HG03342 (cell line): ENCODE measurements around the gene GAL3ST1.
"Not testable (repeated sequence)": the region's sequence is repeated elsewhere in the genome, so short reads cannot be mapped to it uniquely, and the experiment has no call there.

Experiments used
- ATAC-seq: cut with Tn5 transposase; IDR thresholded peaks from one replicate; pipeline ENCODE4 v1.9.1; 2021; ENCODE audit warnings: mild to moderate bottlenecking, moderate library complexity; ENCODE audit not compliant: unreplicated experiment

GAL3ST1 gene

DNA sequence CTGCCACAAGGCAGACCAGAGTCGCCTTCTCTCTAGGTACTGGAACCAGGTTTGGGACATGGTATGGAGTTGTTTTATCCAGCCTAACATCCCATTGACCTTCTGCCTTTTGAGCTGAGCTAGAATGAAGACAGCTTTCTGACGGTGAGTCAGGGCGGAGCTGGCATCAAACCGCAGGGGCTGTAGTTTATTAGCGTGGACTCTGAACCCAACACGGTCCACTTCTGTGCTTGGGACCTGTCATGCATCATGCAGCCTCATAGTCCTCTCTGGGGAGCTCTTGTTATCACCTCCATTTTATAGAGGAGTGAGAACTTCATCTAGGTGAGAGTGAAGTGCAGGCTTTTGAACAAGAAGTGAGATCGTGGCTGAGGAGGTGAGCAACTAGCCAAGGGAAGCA lies 8.3 kb downstream of the GAL3ST1 start:
- no peak for ATAC-seq

DNA sequence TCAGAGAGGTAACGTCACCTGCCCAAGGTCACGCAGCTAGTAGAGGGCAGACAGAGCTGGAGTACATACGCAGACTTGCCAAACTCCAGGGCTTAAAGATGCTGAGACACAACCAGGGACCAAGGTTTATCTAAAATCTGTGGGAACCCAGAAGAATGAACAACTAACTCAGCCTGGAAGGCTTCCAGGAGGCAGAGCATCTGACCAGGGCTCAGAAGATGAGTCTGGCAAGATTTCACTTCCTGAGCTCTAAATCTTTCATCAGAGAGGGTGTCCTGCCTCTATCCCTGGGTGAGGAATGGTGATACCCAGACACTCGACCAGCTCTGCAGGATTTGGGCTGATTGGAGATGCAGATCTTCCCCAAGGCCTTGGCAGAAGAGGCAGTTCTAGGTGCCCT lies 9.1 kb downstream of the GAL3ST1 start:
- no peak for ATAC-seq

DNA sequence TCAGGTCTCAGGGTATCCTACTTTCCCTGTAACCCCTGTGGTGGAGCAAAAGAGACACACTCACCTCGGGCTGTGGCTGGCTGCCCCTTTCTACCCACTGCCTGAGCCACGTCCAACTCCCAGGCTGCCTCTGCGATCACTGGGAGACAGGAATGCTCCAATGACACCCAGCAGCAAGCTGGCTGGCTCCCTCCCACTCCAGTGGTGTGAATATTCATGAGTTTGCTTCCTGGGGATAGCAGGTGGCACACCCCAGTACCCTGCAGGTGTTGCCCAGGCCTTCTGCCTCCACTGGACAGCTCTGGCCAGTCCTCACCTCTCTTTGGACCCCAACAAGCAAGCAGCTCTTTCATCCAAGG lies 9.7 kb downstream of the GAL3ST1 start:
- ATAC-seq: no peak

DNA sequence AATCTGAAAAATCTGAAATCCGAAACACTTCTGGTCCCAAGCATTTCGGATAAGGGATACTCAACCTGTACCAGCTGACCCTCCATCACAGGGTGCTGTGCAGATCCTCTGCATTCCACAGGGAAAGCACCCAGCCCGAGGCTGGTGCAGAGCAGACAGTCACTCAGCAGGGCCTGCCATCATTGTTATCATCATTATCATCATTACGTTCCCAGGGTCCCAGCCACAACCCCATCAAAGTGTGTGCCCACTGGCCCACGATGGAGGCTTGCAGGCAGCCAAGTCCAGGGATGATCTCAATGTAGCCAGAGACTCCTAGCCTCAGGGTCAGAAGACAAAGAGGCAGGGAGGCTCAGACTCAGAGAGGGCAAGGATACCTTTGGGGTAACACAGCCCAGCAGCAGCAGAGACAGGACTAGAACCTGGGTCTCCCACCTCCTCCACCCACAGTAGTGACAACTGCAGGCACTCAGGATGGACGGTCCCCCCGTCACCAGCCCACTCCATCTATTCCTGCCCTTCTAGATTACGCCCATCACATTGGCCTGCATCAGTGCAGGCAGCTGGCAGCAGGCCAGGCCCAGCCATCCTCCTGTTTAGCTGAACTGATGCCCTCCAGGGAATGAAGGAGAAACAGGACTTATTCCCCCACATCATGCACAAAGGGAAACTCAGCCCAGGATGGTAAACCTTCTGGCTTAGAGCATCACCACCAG lies 10.3 kb downstream of the GAL3ST1 start:
- no peak for ATAC-seq

DNA sequence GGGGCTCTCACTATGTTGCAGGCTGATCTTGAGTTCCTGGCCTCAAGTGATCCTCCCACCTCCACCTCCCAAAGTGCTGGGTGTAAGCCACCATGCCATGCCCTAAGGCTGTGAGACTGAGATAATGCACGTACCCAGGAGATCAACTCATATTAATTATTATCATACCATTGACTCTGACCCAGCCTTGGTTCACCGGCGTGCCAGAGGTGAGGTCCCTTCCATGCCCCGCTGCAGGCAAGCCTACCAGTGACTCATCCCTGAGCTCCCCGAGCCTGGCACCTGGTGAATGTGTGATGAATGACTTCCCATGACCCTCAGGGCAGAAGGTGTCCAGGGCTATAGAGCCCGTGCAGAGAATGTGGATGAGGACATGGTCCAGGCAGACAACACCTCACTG lies 12.1 kb downstream of the GAL3ST1 start:
- ATAC-seq: no peak

DNA sequence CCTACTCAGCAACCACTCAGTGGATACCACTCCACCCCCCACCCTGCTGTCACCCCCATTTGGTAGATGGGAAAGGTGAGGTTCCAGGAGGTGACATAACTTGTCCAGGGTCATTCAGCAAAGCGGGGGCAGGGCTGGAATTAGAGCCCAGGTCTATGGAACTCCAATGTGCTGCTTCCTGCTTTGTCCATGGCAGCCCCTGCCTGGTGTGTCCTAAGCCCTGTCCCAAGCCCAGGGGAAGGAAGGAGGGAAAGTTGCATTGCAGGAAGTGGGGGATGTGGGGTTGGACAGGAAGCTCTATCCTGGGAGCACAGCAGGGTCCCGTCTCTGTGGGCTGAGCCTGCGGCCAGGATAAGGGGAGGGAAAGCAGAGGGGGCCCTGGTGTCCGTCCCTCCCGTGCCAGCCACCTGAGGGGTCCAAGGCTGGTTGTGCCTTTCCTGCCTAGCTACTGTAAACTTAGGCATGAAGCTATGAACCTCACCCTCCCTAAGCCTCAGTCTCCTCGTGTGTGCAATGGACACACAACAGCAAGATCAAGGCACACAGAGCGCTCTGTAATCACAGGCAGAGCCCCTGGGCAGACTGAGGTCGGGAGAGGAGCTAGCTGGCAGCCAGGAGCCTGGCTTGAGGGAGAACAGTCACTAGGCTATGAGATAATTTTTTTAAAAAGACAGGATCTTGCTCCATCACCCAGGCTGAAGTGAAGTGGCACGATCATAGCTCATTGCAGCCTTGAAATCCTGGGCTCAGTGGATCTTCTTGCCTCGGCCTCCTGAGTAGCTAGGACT lies 12.9 kb downstream of the GAL3ST1 start:
- ATAC-seq: no peak

DNA sequence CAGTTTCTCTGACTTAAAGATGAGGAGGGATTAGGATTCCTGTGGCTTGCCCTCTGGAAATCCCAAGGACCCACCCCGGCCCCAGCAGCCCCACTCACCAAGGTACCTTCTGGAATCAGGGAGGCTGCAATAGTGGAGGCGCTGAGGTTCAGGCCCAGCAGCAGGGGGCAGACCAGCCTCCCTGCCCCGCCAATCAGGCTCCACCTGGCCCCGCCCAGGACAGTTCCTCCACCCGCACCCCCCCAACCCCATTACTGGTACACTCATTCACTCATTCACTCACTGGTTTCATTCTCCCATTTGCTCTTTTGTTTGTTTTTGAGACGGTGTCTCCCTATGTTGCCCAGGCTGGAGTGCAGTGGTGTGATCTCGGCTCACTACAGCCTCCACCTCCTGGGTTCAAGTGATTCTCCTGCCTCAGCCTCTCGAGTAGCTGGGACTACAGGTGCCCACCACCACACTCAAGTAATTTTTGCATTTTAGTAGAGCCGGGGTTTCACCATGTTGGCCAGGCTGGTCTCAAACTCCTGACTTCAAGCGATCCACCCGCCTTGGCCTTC lies 13.7 kb downstream of the GAL3ST1 start:
- not testable (repeated sequence) for ATAC-seq

DNA sequence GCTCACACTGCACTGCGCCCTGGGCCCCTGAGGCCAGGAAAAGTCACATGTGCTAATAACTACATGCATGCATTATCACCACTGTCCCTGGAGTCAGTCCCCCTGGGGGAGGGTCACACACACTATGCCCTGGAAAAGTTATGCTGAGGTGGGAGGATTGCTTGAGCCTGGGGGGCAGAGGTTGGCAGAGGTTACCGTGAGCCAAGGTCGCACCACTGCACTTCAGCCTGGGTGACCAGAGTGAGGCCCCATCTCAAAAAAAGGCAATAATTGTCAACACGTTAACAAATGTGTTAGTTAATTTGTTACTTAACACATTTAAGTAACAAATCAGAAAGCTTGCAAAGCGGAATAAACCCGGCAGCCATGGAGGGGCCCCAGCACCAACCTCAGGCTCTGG lies 14.6 kb downstream of the GAL3ST1 start:
- ATAC-seq: no peak

DNA sequence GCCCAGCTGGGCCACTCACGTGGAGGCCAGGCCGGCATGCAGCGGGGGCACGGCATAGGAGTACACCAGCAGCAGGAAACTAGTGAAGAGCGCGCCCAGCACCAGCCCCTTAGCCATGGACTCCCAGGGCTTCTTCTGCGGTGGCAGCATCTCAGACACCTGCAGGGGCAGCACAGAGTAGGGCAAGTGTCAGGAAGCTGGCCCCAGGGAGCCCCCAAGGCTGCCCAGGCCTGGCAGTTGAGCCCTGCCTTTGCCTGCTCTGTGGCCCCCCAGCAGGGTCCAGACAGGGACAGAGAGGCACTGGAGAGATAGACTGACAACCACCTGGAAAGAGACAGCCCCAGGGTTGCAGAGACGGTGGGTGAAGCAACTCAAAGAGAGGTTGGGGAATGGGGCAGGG lies 17.2 kb downstream of the GAL3ST1 start:
- no peak for ATAC-seq

DNA sequence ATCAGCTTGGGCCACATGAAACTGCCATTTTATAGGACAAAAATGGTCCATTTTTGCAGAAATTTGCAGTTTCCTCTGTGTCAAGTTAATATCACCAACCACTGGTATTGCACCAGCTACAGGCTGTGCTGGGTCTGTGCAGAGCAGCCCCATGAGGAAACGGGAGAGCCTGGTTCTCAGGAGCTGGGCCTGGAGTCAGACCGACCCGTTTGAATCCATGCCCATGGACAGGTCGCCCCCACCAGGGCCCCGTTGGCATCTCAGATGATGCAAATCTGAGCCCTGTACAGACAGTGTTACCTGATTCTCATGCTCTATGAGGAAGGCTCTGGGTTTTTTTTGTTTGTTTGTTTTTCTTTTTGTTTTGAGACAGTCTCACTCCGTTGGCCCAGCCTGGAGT lies 18.1 kb downstream of the GAL3ST1 start:
- no peak for ATAC-seq

DNA sequence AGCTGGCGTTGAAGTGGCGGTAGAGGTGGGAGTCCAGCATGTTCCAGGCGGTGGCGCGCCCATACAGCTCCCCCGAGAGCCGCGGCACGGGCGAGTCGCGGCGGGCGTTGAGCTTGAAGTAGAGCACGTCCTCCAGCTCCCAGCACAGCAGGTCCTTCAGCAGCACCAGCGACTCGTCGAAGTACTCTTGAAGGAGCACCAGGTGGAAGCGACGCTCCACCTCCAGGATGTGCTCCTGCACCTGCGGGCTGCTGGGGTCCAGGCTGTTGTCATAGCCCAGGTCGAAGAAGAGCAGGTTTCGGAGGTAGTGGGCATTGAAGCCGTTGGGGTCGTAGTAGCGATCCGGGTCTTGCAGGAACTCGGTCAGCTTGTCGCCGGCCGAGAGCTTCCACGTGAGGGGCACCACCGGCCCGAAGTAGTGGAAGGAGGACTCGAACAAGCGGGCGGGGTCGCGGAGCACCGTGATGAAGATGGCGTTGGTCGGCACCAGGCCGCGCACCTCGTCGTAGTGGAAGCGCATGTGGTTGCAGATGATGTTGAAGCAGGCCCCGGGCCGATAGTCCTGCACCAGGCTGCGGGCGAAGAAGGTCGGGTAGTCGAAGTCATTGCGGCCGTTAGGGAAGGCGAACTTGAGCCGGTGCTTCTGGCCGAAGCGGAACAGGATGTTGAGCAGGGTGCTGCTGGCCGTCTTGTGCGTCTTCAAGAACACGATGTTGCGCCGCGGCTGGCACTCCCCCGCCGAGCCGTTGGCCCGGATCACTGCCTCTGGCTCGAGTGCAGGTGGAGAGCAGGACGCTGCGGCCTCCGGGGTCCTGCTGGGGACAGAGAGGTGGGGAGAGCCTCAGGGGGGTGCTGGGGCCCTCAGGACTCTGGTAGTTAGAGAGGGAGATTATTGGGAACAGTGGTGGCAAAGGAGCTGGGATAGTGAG lies 18.9 kb downstream of the GAL3ST1 start:
- no peak for ATAC-seq

DNA sequence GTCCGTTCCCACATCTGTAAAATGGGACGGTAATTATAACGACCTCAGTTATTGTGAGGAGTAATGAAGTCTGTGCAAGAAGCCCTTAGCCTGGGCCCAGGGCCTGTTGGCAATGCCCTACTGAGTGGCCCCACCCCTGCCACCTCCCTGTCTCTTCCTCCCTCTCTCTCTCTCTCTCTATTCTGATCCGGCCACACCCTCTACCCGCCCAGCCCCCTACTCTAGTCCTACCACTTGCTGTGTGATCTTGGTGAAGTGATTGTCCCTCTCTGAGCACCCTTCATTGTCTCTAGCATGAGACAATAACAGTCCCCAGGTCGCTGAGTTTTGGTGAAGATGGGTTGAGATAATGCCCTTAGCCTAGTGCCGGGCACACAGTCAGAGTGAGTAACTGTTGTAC lies 20.5 kb downstream of the GAL3ST1 start:
- ATAC-seq: no peak

DNA sequence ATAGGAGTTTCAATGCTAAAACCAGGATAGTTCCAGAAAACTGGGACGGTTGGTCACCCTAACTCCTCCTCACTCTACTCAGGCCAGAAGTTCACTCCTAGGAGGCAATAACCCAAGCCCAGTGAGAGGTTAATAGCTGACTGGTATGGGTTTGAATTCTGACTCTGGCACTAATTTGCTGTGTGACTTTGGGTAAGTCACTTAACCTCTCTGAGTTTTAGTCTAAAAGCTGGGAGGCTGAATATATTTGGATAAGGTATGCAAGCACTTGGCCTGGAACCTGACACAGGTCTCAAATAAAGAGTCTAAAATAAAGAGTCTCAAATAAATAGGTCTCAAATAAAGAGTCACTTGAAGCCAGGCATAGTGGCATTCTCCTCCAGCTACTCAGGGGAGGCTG lies 21.7 kb downstream of the GAL3ST1 start:
- no peak for ATAC-seq

DNA sequence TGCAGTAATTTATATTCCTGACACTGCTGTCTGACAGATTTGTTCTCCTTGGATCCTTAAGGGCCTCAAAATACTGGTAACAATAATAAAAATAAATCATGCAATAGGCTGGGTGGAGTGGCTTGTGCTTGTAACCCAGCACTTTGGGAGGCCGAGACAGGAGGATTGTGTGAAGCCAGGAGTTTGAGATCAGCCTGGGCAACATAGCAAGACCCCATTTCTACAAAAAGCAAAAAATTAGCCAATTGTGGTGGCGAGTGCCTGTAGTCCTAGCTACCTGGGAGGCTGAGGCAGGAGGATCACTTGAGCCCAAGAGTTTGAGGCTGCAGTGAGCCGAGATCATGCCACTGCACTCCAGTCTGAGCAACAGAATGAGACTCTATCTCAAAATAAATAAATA lies 22.7 kb downstream of the GAL3ST1 start:
- not testable (repeated sequence) for ATAC-seq

DNA sequence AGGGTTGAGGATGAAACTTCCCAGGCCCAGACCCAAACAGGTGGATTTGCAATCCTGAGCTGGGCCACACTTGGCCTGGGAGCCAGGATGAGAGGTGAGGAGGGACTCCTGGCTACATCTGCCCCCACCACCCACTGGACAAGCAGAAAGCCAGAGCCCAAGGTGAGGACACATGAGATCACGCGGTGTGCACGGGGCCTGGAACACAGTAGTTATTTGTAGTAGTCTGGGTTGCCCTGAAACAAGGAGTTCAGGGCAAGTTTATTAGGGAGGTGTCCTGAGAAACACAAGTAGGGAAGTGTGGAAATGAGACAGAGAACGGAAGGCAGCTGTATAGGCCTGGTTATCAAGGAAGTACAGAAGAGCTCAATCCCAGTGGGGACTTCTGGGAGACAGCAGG lies 27.3 kb downstream of the GAL3ST1 start:
- no peak for ATAC-seq

DNA sequence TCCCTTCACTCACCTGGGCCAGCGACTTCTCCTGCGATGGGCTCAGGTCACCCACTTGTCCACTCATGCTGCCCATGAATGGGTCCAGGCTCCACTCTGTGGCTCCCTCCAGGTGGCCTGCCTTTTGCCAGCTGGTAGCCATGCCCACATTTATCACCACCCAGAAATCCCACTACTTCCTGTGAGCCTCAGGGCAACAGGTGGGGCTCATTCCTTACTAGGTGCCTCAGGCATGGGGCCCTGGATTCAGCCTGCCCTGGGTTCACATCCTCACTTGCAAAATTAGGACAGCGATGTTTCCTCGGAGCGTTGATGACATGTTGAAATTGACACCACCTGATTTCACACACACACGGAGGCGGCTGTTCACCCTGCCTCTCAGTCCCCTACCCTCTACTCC lies 27.8 kb downstream of the GAL3ST1 start, which contains the start of gene SEC14L6:
TSS of gene SEC14L6 (minus strand) at position 126 of the 400 bp plus-strand sequence. CDS start at position 67, 59 bp downstream.
- ATAC-seq: no peak

DNA sequence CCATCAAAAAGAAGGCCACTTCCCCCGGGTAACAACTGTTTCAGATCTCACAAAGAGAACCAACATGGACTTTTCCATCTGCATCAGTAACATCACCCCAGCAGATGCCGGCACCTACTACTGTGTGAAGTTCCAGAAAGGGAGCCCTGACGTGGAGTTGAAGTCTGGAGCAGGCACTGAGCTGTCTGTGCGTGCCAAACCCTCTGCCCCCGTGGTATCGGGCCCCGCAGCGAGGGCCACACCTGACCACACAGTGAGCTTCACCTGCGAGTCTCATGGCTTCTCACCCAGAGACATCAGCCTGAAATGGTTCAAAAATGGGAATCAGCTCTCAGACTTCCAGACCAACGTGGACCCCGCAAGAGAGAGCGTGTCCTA lies 31.7 kb downstream of the GAL3ST1 start:
- no peak for ATAC-seq

DNA sequence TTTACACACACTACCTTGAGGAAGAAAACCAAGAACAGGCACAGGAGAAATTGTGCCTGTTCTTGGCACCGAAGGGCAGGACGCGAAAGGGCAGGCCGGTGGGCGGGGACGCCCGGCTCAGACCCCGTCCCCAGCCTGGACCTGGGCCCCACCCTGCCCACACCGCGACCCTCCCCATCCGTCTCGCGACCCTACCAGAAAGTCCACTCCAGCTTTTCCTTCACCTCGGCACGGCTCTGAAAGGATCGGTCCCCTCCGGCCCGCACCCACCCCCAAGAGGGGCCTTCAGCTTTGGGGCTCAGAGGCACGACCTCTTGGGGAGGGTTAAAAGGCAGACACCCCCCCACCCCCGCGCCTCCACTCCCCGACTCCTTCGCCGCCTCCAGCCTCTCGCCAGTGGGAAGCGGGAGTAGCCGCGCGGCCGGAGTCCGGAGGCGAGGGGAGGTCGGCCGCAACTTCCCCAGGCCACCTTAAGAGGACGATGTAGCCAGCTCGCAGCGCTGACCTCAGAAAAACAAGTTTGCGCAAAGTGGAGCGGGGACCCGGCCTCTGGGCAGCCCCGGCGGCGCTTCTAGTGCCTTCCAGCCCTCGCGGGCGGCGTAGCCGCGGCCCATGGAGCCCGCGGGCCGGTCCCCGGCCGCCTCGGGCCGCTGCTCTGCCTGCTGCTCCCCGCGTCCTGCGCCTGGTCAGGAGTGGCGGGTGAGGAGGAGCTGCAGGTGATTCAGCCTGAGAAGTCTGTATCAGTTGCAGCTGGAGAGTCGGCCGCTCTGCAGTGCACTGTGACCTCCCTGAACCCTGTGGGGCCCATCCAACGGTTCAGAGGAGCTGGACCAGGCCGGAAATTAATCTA lies 32.3 kb downstream of the GAL3ST1 start:
- no peak for ATAC-seq

DNA sequence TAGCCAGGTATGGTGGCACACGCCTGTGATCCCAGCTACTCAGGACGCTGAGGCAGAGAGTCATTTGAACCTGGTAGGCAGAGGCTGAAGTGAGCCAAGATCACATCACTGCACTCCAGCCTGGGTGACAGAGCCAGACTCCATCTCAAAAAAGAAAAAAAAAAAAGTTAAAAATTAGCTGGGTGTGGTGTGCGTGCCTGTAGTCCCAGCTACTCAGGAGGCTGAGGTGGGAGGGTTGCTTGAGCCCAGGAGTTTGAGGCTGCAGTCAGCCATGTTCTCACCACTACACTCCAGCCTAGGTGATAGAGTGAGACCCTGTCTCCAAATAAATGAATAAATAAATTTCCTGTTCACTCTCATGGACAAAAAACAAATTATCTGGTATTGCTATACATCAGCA lies 33.0 kb downstream of the GAL3ST1 start:
- ATAC-seq: not testable (repeated sequence)

DNA sequence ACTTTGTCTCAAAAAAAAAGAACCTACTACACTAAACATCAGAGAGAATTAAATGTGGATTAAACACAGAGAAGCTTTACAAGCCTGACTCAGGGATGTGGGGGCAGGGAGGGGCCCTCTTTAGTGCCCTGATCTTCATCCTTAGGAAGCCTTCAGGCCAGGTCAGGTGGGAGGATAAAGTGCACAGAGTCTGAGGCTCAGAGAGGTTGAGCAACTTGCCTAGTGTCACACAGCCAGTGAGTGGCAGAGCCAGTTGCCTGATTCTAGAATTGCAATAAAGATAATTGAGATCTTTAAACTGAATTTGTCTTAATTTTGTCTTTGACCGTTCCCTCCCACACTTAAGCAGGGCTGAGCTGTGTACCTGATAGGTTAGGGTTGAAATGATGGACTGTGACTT lies 35.1 kb downstream of the GAL3ST1 start:
- ATAC-seq: no peak
